SK-N-MC (cell line): Measurements from ENCODE around the gene SEPTIN3.

ENCODE experiments used
- EZH2 ChIP-seq: fragments of 200-600 bp; sonication (generic); IDR thresholded peaks from one replicate; pipeline ENCODE4 v1.6.1; 2017; ENCODE audit warnings: antibody characterized with exemption
- POLR2AphosphoS5 ChIP-seq: IDR thresholded peaks from 2 replicates; pipeline ENCODE4 v1.6.1; 2012; ENCODE audit warnings: mild to moderate bottlenecking, low read depth, low read length, borderline replicate concordance

DNA sequence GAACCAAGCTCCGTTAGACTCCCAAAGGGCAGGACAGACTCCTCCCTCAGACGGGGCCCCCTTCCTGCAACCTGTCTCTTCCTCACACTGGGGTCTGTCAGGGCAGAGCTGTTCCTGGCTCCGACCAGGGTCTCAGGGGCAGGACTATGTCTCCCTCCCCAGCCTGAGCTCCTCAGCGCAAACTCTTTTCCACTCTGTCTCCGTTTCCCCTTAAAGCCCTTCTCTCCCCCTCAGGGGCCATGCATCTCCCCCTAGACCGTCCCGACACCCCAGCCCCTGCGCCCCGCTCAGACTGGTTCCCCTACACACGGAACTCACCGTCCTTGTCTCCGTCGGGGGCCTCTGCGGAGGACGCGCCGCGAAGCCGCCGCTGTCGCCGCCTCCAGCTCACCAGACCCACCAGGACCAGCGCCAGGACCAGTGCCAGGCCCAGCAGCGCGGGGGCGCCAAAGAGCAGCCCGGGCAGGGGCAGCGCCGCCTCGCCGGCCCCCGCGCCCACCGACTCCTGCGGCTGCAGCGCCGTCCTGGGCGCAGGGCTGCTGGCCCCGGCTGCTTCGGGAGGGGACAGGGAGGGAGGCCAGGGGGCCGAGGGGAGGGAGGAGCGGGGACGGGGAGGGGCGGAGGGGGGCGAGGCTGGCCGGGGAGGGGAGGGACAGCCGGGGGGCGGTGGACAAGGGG lies 43.3 kb upstream of the SEPTIN3 start:
- TF ChIP-seq EZH2 (no peak), POLR2AphosphoS5 (no peak)
